ENCODE results near the gene CCNB1. TPM values are rescaled to one million over a fixed set of nuclear protein-coding genes. Genes with fewer than 3 reads are reported as not detected.

CCNB1 gene
- total and polyA plus RNA-seq, 8 donors: 1.3 to 3.3 (median 2.9) TPM

- H3K9me3 ChIP-seq: no peaks in the 10 kb centered on the region
- no peak for DNase-seq
- TF ChIP-seq CTCF (IDR thresholded peaks at IDR 0.05): no peak
- intact Hi-C loops (cut with DNase I): no loop called here
- FAIRE-seq: no peak
- H3K27me3 ChIP-seq: no peaks in the 10 kb centered on the region
- 77 to 80% methylated on average over 2 of the region's 2 CpGs for WGBS, 2 donors
- H3K36me3 ChIP-seq: no peaks in the 10 kb centered on the region
- no peaks in the 10 kb centered on the region for H3K4me1 ChIP-seq
- no peak overlapping the region for H3K4me3 ChIP-seq
- no peak for ATAC-seq
- no peak overlapping the region for H3K27ac ChIP-seq
Observed at GRCh38 chr5:69148981-69149675, 17.8 kb upstream of the CCNB1 start.

- intact Hi-C loops (cut with DNase I): no loop called here
- Histone ChIP-seq H3K9me3 (no peaks in the 10 kb centered on the region), H3K4me3 (no peak overlapping the region), H3K4me1 (no peaks in the 10 kb centered on the region), H3K27ac (no peak overlapping the region), H3K27me3 (no peaks in the 10 kb centered on the region), H3K36me3 (no peaks in the 10 kb centered on the region)
- ATAC-seq (no peak), FAIRE-seq (no peak), DNase-seq (no peak)
- WGBS, 2 donors: 84 to 90% methylated on average over 5 of the region's 5 CpGs
- no peak for TF ChIP-seq CTCF (IDR thresholded peaks at IDR 0.05)
Observed at GRCh38 chr5:69149676-69150010, 17.3 kb upstream of the CCNB1 start.

- intact Hi-C loops (cut with DNase I): no loop called here
- no peak for DNase-seq
- ATAC-seq: no peak
- no peak for FAIRE-seq
- TF ChIP-seq CTCF (IDR thresholded peaks at IDR 0.05): no peak
- 75 to 77% methylated on average over 3 of the region's 3 CpGs for WGBS, 2 donors
- Histone ChIP-seq H3K27ac (no peak overlapping the region), H3K9me3 (no peaks in the 10 kb centered on the region), H3K36me3 (no peaks in the 10 kb centered on the region), H3K4me1 (no peaks in the 10 kb centered on the region), H3K27me3 (no peaks in the 10 kb centered on the region), H3K4me3 (no peak overlapping the region)
Observed at GRCh38 chr5:69152731-69153130, 14.2 kb upstream of the CCNB1 start.

GRCh38 chr5:69156456-69156855, 10.5 kb upstream of the CCNB1 start:
- FAIRE-seq (no peak), DNase-seq (no peak), ATAC-seq (no peak)
- H3K27me3 ChIP-seq: no peaks in the 10 kb centered on the region
- intact Hi-C loops (cut with DNase I): no loop called here
- H3K4me3 ChIP-seq: no peak overlapping the region
- H3K27ac ChIP-seq: no peak overlapping the region
- no peak for TF ChIP-seq CTCF (IDR thresholded peaks at IDR 0.05)
- 91 to 94% methylated on average over 11 of the region's 11 CpGs for WGBS, 2 donors
- no peaks in the 10 kb centered on the region for H3K36me3 ChIP-seq
- no peaks in the 10 kb centered on the region for H3K4me1 ChIP-seq
- no peaks in the 10 kb centered on the region for H3K9me3 ChIP-seq

GRCh38 chr5:69158039-69158438, 8.9 kb upstream of the CCNB1 start:
- TF ChIP-seq CTCF (IDR thresholded peaks at IDR 0.05): no peak
- no peaks in the 10 kb centered on the region for H3K27me3 ChIP-seq
- ATAC-seq (no peak), FAIRE-seq (no peak), DNase-seq (no peak)
- no peaks in the 10 kb centered on the region for H3K4me1 ChIP-seq
- H3K4me3 ChIP-seq: no peak overlapping the region
- WGBS, 2 donors: 87 to 88% methylated on average over 3 of the region's 3 CpGs
- intact Hi-C loops (cut with DNase I): no loop called here
- no peaks in the 10 kb centered on the region for H3K36me3 ChIP-seq
- H3K27ac ChIP-seq: no peak overlapping the region
- no peaks in the 10 kb centered on the region for H3K9me3 ChIP-seq

All from pancreas (tissue), 10 donors.